HuH-7 (cell line): ENCODE data around the gene SH2D3C.

Experiments used
- DNase-seq: peaks from one replicate; pipeline ENCODE4 v3.0.0; 2011; ENCODE audit warnings: low spot score

Gene SH2D3C

GRCh38 chr9:127741831-127742434 lies 36.5 kb downstream of the SH2D3C start:
- peak; percentile 96 for DNase-seq

GRCh38 chr9:127739614-127740330 lies 38.7 kb downstream of the SH2D3C start:
- no peak for DNase-seq

- no peak for DNase-seq
Measured at GRCh38 chr9:127738666-127739065, 39.8 kb downstream of the SH2D3C start.

GRCh38 chr9:127735530-127736185 lies 42.8 kb downstream of the SH2D3C start:
- DNase-seq, result no peak

- peak; percentile 98 for DNase-seq
Measured at GRCh38 chr9:127734747-127735529, 43.5 kb downstream of the SH2D3C start, which contains the start of gene TOR2A. TSS of gene TOR2A (minus strand) at chr9:127735294. CDS start at chr9:127735270, 24 bp downstream.

- no peak for DNase-seq
Measured at GRCh38 chr9:127734247-127734746, 44.2 kb downstream of the SH2D3C start.

GRCh38 chr9:127733614-127734013 lies 44.9 kb downstream of the SH2D3C start:
- DNase-seq, result no peak

- no peak for DNase-seq
Measured at GRCh38 chr9:127732444-127732843, 46.0 kb downstream of the SH2D3C start.

GRCh38 chr9:127731938-127732337 lies 46.5 kb downstream of the SH2D3C start:
- DNase-seq, result no peak

- no peak for DNase-seq
Measured at GRCh38 chr9:127730799-127731410, 47.6 kb downstream of the SH2D3C start.

- DNase-seq, result no peak
Measured at GRCh38 chr9:127730262-127730661, 48.2 kb downstream of the SH2D3C start.

- DNase-seq, result no peak
Measured at GRCh38 chr9:127729522-127730256, 48.8 kb downstream of the SH2D3C start.

GRCh38 chr9:127728808-127729207 lies 49.7 kb downstream of the SH2D3C start:
- DNase-seq, result no peak

- no peak for DNase-seq
Measured at GRCh38 chr9:127726871-127727270, 51.6 kb downstream of the SH2D3C start.

- DNase-seq, result no peak
Measured at GRCh38 chr9:127724012-127724411, 54.5 kb downstream of the SH2D3C start.

- no peak for DNase-seq
Measured at GRCh38 chr9:127723444-127723843, 55.0 kb downstream of the SH2D3C start.

- no peak for DNase-seq
Measured at GRCh38 chr9:127723013-127723412, 55.5 kb downstream of the SH2D3C start.

GRCh38 chr9:127722055-127722745 lies 56.3 kb downstream of the SH2D3C start:
- no peak for DNase-seq

GRCh38 chr9:127721391-127721821 lies 57.1 kb downstream of the SH2D3C start:
- no peak for DNase-seq

- DNase-seq, result no peak
Measured at GRCh38 chr9:127720865-127721227, 57.6 kb downstream of the SH2D3C start.
